Measurements from ENCODE around the gene MAP2K7. TPM values are rescaled to one million over a fixed set of nuclear protein-coding genes. Genes with fewer than 3 reads are reported as not detected.

MAP2K7 gene
- total RNA-seq, 1 donor from 2014 or later, result 24.2 TPM

DNA sequence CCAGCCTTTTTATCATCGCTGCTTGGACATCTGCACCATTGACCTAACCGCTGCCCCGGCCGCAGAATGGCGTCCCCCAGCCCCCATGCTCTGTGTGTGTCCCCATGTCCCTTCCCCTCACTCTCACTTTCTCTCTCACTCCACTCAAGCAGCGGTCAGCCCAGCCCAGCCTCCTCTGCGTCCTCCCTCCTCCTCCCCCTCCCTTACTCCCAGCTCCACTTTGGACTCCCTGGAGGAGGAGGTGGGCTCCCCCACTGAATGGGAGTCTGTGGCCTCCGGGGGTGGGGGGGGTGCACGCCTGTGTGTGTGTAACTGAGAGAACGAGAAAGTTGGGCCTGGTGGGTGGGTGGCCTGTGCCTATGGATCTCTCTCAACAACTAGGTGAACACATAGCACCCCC, 2.2 kb downstream of the MAP2K7 start:
- intact Hi-C loops (cut with micrococcal nuclease), result no loop called here

GRCh38 chr19:7907122-7907521, 3.4 kb downstream of the MAP2K7 start:
- no peaks in the 10 kb centered on the region for H3K27me3 ChIP-seq (ENCODE audit: low read depth)
- no peak overlapping the region for H3K4me3 ChIP-seq
- H3K9me3 ChIP-seq (replicated peaks), result no peaks in the 10 kb centered on the region
- no peak overlapping the region for H3K27ac ChIP-seq (replicated peaks)
- no peak for DNase-seq
- H3K36me3 ChIP-seq, result peaks cover 48% of the 10 kb centered on the region
- intact Hi-C loops (cut with micrococcal nuclease), result no loop called here
- TF ChIP-seq, protein P1, sequence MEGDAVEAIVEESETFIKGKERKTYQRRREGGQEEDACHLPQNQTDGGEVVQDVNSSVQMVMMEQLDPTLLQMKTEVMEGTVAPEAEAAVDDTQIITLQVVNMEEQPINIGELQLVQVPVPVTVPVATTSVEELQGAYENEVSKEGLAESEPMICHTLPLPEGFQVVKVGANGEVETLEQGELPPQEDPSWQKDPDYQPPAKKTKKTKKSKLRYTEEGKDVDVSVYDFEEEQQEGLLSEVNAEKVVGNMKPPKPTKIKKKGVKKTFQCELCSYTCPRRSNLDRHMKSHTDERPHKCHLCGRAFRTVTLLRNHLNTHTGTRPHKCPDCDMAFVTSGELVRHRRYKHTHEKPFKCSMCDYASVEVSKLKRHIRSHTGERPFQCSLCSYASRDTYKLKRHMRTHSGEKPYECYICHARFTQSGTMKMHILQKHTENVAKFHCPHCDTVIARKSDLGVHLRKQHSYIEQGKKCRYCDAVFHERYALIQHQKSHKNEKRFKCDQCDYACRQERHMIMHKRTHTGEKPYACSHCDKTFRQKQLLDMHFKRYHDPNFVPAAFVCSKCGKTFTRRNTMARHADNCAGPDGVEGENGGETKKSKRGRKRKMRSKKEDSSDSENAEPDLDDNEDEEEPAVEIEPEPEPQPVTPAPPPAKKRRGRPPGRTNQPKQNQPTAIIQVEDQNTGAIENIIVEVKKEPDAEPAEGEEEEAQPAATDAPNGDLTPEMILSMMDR (IDR thresholded peaks at IDR 0.05; ENCODE audit: borderline replicate concordance), result no peak
- peaks cover 54% of the 10 kb centered on the region for H3K4me1 ChIP-seq

More for the DNA sequence above, 2.2 kb downstream of the MAP2K7 start:
- no peak overlapping the region for H3K4me3 ChIP-seq
- TF ChIP-seq, protein P1 (IDR thresholded peaks at IDR 0.05; ENCODE audit: borderline replicate concordance), result no peak
- DNase-seq, result no peak
- H3K9me3 ChIP-seq (replicated peaks), result no peaks in the 10 kb centered on the region
- H3K4me1 ChIP-seq, result peaks cover 54% of the 10 kb centered on the region
- H3K36me3 ChIP-seq, result peaks cover 36% of the 10 kb centered on the region
- no peak overlapping the region for H3K27ac ChIP-seq (replicated peaks)
- no peaks in the 10 kb centered on the region for H3K27me3 ChIP-seq (ENCODE audit: low read depth)

GRCh38 chr19:7907544-7907943, 3.9 kb downstream of the MAP2K7 start:
- TF ChIP-seq, protein P1 (IDR thresholded peaks at IDR 0.05; ENCODE audit: borderline replicate concordance), result no peak
- H3K9me3 ChIP-seq (replicated peaks), result no peaks in the 10 kb centered on the region
- peaks cover 53% of the 10 kb centered on the region for H3K4me1 ChIP-seq
- intact Hi-C loops (cut with micrococcal nuclease), result no loop called here
- no peak for DNase-seq
- no peak overlapping the region for H3K4me3 ChIP-seq
- no peaks in the 10 kb centered on the region for H3K27me3 ChIP-seq (ENCODE audit: low read depth)
- peaks cover 53% of the 10 kb centered on the region for H3K36me3 ChIP-seq
- H3K27ac ChIP-seq (replicated peaks), result peak overlapping the region; percentile 23

DNA sequence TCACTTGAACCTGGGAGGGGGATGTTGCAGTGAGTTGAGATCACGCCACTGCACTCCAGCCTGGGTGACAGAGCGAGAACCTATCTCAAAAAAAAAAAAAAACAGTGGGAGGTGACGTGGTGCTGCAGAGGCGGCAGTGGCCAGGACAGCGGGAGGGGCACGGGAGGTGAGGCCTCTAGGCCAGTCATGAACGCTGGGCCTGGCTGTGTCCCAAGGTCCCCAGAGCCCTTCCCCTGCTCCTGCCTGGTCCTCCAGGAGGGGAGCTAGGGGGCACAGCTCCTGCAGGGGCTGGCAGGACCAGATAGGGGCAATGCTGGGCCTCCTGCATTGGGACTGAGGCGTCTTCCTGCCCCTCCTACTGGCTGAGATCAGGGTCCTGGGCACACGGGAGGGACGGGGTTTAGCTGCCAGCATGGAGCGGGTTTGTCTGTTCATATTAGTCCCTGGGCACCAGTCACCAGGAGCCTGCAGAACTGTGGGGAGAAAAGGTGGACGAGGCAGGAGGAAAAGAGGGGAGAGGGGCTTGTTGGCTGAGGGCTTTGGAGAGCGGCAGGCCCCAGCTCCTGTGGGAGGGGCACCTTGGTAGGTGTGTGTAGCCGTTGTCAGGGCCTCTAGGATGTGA, 4.5 kb downstream of the MAP2K7 start:
- Histone ChIP-seq H3K4me3 (no peak overlapping the region), H3K27ac (replicated peaks) (peak overlapping the region; percentile 23), H3K4me1 (peaks cover 47% of the 10 kb centered on the region), H3K36me3 (peaks cover 59% of the 10 kb centered on the region), H3K27me3 (ENCODE audit: low read depth) (no peaks in the 10 kb centered on the region), H3K9me3 (replicated peaks) (no peaks in the 10 kb centered on the region)
- TF ChIP-seq, protein P1 (IDR thresholded peaks at IDR 0.05; ENCODE audit: borderline replicate concordance), result no peak
- intact Hi-C loops (cut with micrococcal nuclease), result no loop called here
- DNase-seq, result no peak

- Histone ChIP-seq H3K36me3 (peaks cover 64% of the 10 kb centered on the region), H3K27ac (replicated peaks) (peak overlapping the region; percentile 23), H3K9me3 (replicated peaks) (no peaks in the 10 kb centered on the region), H3K27me3 (ENCODE audit: low read depth) (no peaks in the 10 kb centered on the region), H3K4me3 (no peak overlapping the region), H3K4me1 (peaks cover 46% of the 10 kb centered on the region)
- TF ChIP-seq, protein P1 (IDR thresholded peaks at IDR 0.05; ENCODE audit: borderline replicate concordance), result no peak
- intact Hi-C loops (cut with micrococcal nuclease), result no loop called here
- DNase-seq, result no peak
These were observed 5.2 kb downstream of the MAP2K7 start for GRCh38 chr19:7908742-7909461.
